ENCODE results near the gene TRMT44.

Gene TRMT44

GRCh38 chr4:8440492-8441311 is at the start of gene TRMT44, which contains the start of gene ACOX3:
TSS of gene TRMT44 (plus strand) at chr4:8440777. CDS start at chr4:8440823, 46 bp downstream.
TSS of gene ACOX3 (minus strand) at chr4:8440723. CDS start at chr4:8416521, 24,202 bp downstream.
- H4K20me1 ChIP-seq (ENCODE audit: insufficient read depth, low read length), result peaks cover 27% of the 10 kb centered on the region; the same call in 1 of the 2 replicates
- peaks cover 89% of the 10 kb centered on the region for H3K79me2 ChIP-seq (ENCODE audit: insufficient read depth, low read length)
- peak within 1 kb of the TSS; percentile 88 for H3K4me2 ChIP-seq (ENCODE audit: insufficient read depth, low read length)
- peak within 1 kb of the TSS; percentile 76 for H2AFZ ChIP-seq (ENCODE audit: low read depth, low read length)
- peaks cover 5% of the 10 kb centered on the region for H3K36me3 ChIP-seq (ENCODE audit: insufficient read depth, low read length)
- H3K9ac ChIP-seq (ENCODE audit: low read depth, low read length), result peak within 1 kb of the TSS; percentile 64
- ATAC-seq (ENCODE audit: insufficient read depth, low read depth) (peak; percentile 89), DNase-seq (peak; percentile 93)
- H3K27ac ChIP-seq (ENCODE audit: low read length), result peak within 1 kb of the TSS; percentile 84
- TF ChIP-seq CTCF (IDR thresholded peaks at IDR 0.05; ENCODE audit: borderline replicate concordance, extremely low read depth, low read length, poor library complexity, severe bottlenecking), result no peak
- no peak for TF ChIP-seq EZH2 (IDR thresholded peaks at IDR 0.05; ENCODE audit: borderline replicate concordance, low read depth, low read length, severe bottlenecking)
- H3K4me1 ChIP-seq (ENCODE audit: insufficient read depth, low read length), result peaks cover 61% of the 10 kb centered on the region
- H3K27me3 ChIP-seq (ENCODE audit: insufficient read depth, low read length, poor library complexity), result no peaks in the 10 kb centered on the region
- H3K4me3 ChIP-seq (ENCODE audit: low read depth in 1 of 2, low read length in 2 of 2), result peak within 1 kb of the TSS; percentile 48 to 70
- H3K9me3 ChIP-seq (ENCODE audit: insufficient read depth, low read length, severe bottlenecking), result no peaks in the 10 kb centered on the region

GRCh38 chr4:8391071-8391470 is 49.5 kb upstream of the TRMT44 start:
- Histone ChIP-seq H3K4me3 (ENCODE audit: low read depth in 1 of 2, low read length in 2 of 2) (no peak overlapping the region), H3K9ac (ENCODE audit: low read depth, low read length) (no peak overlapping the region), H3K36me3 (ENCODE audit: insufficient read depth, low read length) (peaks cover 28% of the 10 kb centered on the region), H4K20me1 (ENCODE audit: insufficient read depth, low read length) (no peaks in the 10 kb centered on the region), H3K9me3 (ENCODE audit: insufficient read depth, low read length, severe bottlenecking) (no peaks in the 10 kb centered on the region), H2AFZ (ENCODE audit: low read depth, low read length) (no peak overlapping the region), H3K27me3 (ENCODE audit: insufficient read depth, low read length, poor library complexity) (no peaks in the 10 kb centered on the region), H3K4me2 (ENCODE audit: insufficient read depth, low read length) (no peak overlapping the region), H3K4me1 (ENCODE audit: insufficient read depth, low read length) (no peaks in the 10 kb centered on the region), H3K79me2 (ENCODE audit: insufficient read depth, low read length) (no peaks in the 10 kb centered on the region), H3K27ac (ENCODE audit: low read length) (no peak overlapping the region)
- TF ChIP-seq CTCF (IDR thresholded peaks at IDR 0.05; ENCODE audit: borderline replicate concordance, extremely low read depth, low read length, poor library complexity, severe bottlenecking) (no peak), EZH2 (IDR thresholded peaks at IDR 0.05; ENCODE audit: borderline replicate concordance, low read depth, low read length, severe bottlenecking) (no peak)
- no peak for DNase-seq
- no peak for ATAC-seq (ENCODE audit: insufficient read depth, low read depth)

- ATAC-seq (ENCODE audit: insufficient read depth, low read depth), result no peak
- H3K27ac ChIP-seq (ENCODE audit: low read length), result no peak overlapping the region
These were observed 48.6 kb upstream of the TRMT44 start for GRCh38 chr4:8391972-8392371.

More at GRCh38 chr4:8391972-8392371, 48.6 kb upstream of the TRMT44 start:
- Histone ChIP-seq H3K4me2 (ENCODE audit: insufficient read depth, low read length) (no peak overlapping the region), H3K9ac (ENCODE audit: low read depth, low read length) (no peak overlapping the region), H4K20me1 (ENCODE audit: insufficient read depth, low read length) (no peaks in the 10 kb centered on the region), H2AFZ (ENCODE audit: low read depth, low read length) (no peak overlapping the region), H3K79me2 (ENCODE audit: insufficient read depth, low read length) (no peaks in the 10 kb centered on the region), H3K9me3 (ENCODE audit: insufficient read depth, low read length, severe bottlenecking) (no peaks in the 10 kb centered on the region), H3K36me3 (ENCODE audit: insufficient read depth, low read length) (peaks cover 24% of the 10 kb centered on the region), H3K27me3 (ENCODE audit: insufficient read depth, low read length, poor library complexity) (no peaks in the 10 kb centered on the region), H3K4me3 (ENCODE audit: low read depth in 1 of 2, low read length in 2 of 2) (no peak overlapping the region), H3K4me1 (ENCODE audit: insufficient read depth, low read length) (no peaks in the 10 kb centered on the region)
- DNase-seq, result peak; percentile 11
- no peak for TF ChIP-seq EZH2 (IDR thresholded peaks at IDR 0.05; ENCODE audit: borderline replicate concordance, low read depth, low read length, severe bottlenecking)
- TF ChIP-seq CTCF (IDR thresholded peaks at IDR 0.05; ENCODE audit: borderline replicate concordance, extremely low read depth, low read length, poor library complexity, severe bottlenecking), result no peak
